K562 (cell line): Measurements from ENCODE around the gene BAIAP2. TPM values are rescaled to one million over a fixed set of nuclear protein-coding genes. Genes with fewer than 3 reads are reported as not detected.
A peak's percentile ranks its signal among the peaks of the same experiment; 100 is the strongest.

Experiments used
- ATAC-seq: fragments of 200-7000 bp; cut with Tn5 transposase; 3 replicates; pipeline ENCODE4 v1.9.1; 2020; ENCODE audit warnings: moderate library complexity
- BruUV-seq: library from RNA; stranded (reverse); fragments of 400-500 nt; replicated peaks from 2 replicates; lab custom pipeline; 2021; lab: Mats Ljungman, UMichigan
- CTCF ChIA-PET: fragments of 300-600 bp; formaldehyde crosslinking; extraction: SDS; loops from one replicate; lab custom pipeline; 2021; ENCODE audit warnings: low intra/inter-chr PET ratio; lab: Yijun Ruan, JAX
- POLR2A ChIA-PET: fragments of 300-600, 350-650 bp; sonication (Branson Sonifier 250); formaldehyde crosslinking; extraction: SDS; loops from one replicate; lab custom pipeline; 2021; ENCODE audit warnings: antibody characterized with exemption, inconsistent platforms; lab: Yijun Ruan, JAX
- DNase-seq, 4 experiments: peaks; one replicate each; pipeline versions ENCODE4 v3.0.0 to v3.0.0-alpha.2; 2011 to 2018; ENCODE audit warnings: low spot score in 3 of 4, mixed read lengths in 3 of 4; ENCODE audit errors: extremely low read depth in 1 of 4
- FAIRE-seq: peaks from 2 replicates; lab custom pipeline; 2011; peaks lifted over from hg19 to GRCh38; lab: Jason Lieb, UNC
- H2AFZ ChIP-seq: 2 replicates; pipeline ENCODE4 v1.6.0; 2011; ENCODE audit warnings: low read depth, low read length, control low read depth, inconsistent platforms
- H3K27ac ChIP-seq: fragments of 200-600 bp; 3 replicates; pipeline ENCODE4 v1.8.0; 2011; ENCODE audit warnings: low read depth, mild to moderate bottlenecking, control low read depth, inconsistent platforms, low read length, moderate library complexity, mixed read lengths; ENCODE audit errors: extremely low read depth
- H3K27me3 ChIP-seq, 2 experiments: fragments of 300-600 bp in 1 of 2; 2 replicates in 1 of 2; 3 replicates in 1 of 2; pipeline versions ENCODE4 v1.6.0 to v1.8.0; 2011; ENCODE audit warnings: inconsistent platforms in 2 of 2, low read length in 2 of 2, mild to moderate bottlenecking in 1 of 2, mixed read lengths in 1 of 2, moderate library complexity in 1 of 2; ENCODE audit not compliant: control insufficient read depth in 2 of 2, insufficient read depth in 2 of 2
- H3K36me3 ChIP-seq: fragments of 300-600 bp; 3 replicates; pipeline ENCODE4 v1.8.0; 2011; ENCODE audit warnings: mild to moderate bottlenecking, low read length, inconsistent platforms; ENCODE audit not compliant: control insufficient read depth, insufficient read depth
- H3K4me1 ChIP-seq, 2 experiments: fragments of 200-600 bp in 1 of 2; replicated peaks in 1 of 2; 2 replicates in 1 of 2; 3 replicates in 1 of 2; pipeline versions ENCODE4 v1.5.1 to v1.8.0; 2011; ENCODE audit warnings: inconsistent platforms in 2 of 2, low read length in 2 of 2, mild to moderate bottlenecking in 1 of 2, mixed read lengths in 1 of 2, moderate library complexity in 1 of 2; ENCODE audit not compliant: control insufficient read depth in 2 of 2, insufficient read depth in 2 of 2
- H3K4me2 ChIP-seq: 2 replicates; pipeline ENCODE4 v1.6.1; 2011; ENCODE audit warnings: low read length, control low read depth, inconsistent platforms, mixed read lengths; ENCODE audit not compliant: insufficient read depth
- H3K4me3 ChIP-seq: fragments of 200-600 bp; sonication (generic), shearing (Covaris generic); 2 replicates; pipeline ENCODE4 v1.5.1; 2016; ENCODE audit warnings: control low read depth, inconsistent platforms
- H3K79me2 ChIP-seq: fragments of 200-600 bp; 3 replicates; pipeline ENCODE4 v1.8.0; 2011; ENCODE audit warnings: low read length, inconsistent platforms; ENCODE audit not compliant: control insufficient read depth, insufficient read depth
- H3K9ac ChIP-seq, 2 experiments: 2 replicates each; pipeline versions ENCODE4 v1.6.0 to v1.6.1; 2011; ENCODE audit warnings: low read depth in 2 of 2, low read length in 2 of 2, control low read depth in 1 of 2, inconsistent platforms in 1 of 2, mild to moderate bottlenecking in 1 of 2, mixed read lengths in 1 of 2; ENCODE audit not compliant: insufficient read depth in 1 of 2
- H3K9me1 ChIP-seq: one replicate; pipeline ENCODE4 v1.6.0; 2011; ENCODE audit warnings: inconsistent platforms, mild to moderate bottlenecking, low read length, moderate library complexity; ENCODE audit not compliant: control insufficient read depth, insufficient read depth
- H3K9me3 ChIP-seq: replicated peaks from 2 replicates; pipeline ENCODE4 v1.5.1; 2011; ENCODE audit warnings: low read depth, low read length, inconsistent platforms; ENCODE audit not compliant: control insufficient read depth, insufficient read depth
- H4K20me1 ChIP-seq: replicated peaks from 2 replicates; pipeline ENCODE4 v1.6.1; 2011; ENCODE audit warnings: low read length, inconsistent platforms, mixed read lengths; ENCODE audit not compliant: control insufficient read depth, insufficient read depth
- DMBX1 ChIP-seq: fragments of 250-450 bp; sonication (Bioruptor Pico); IDR thresholded peaks from 2 replicates; pipeline ENCODE4 v1.8.0; 2022; ENCODE audit warnings: inconsistent platforms, mild to moderate bottlenecking, moderate library complexity, borderline replicate concordance
- ELF2 ChIP-seq: fragments of 250-450 bp; sonication (Bioruptor Pico); IDR thresholded peaks from 2 replicates; pipeline ENCODE4 v1.5.0; 2021; ENCODE audit warnings: mild to moderate bottlenecking
- ESRRA ChIP-seq: fragments of 450-650 bp; IDR thresholded peaks from 2 replicates; pipeline ENCODE4 v1.6.1; 2014; ENCODE audit warnings: low read depth, mild to moderate bottlenecking, moderate library complexity, borderline replicate concordance
- FUS ChIP-seq: fragments of 200-400 bp; formaldehyde crosslinking; optimal IDR thresholded peaks from 2 replicates; pipeline ENCODE3; 2017; ENCODE audit warnings: low read depth, low read length
- GATA2 ChIP-seq: sonication (generic); formaldehyde crosslinking; IDR thresholded peaks from 2 replicates; pipeline ENCODE4 v1.4.0; 2020; ENCODE audit warnings: mild to moderate bottlenecking, missing genetic modification reagents
- GATAD2A ChIP-seq: fragments of 450-650 bp; IDR thresholded peaks from 2 replicates; pipeline ENCODE4 v1.6.1; 2017
- HEY1 ChIP-seq: fragments of 250-450 bp; sonication (Bioruptor Pico); IDR thresholded peaks from 2 replicates; pipeline ENCODE4 v1.5.0; 2020; ENCODE audit warnings: mild to moderate bottlenecking, moderate library complexity, borderline replicate concordance
- HMG20B ChIP-seq: fragments of 250-450 bp; sonication (Bioruptor Pico); IDR thresholded peaks from 2 replicates; pipeline ENCODE4 v1.5.0; 2021; ENCODE audit warnings: mild to moderate bottlenecking
- MAX ChIP-seq: sonication (generic); formaldehyde crosslinking; IDR thresholded peaks from 2 replicates; pipeline ENCODE4 v1.9.0; 2022; ENCODE audit warnings: mild to moderate bottlenecking, missing genetic modification reagents
- MCM2 ChIP-seq: fragments of 450-650 bp; IDR thresholded peaks from 2 replicates; pipeline ENCODE4 v1.6.1; 2017; ENCODE audit warnings: low read depth, mild to moderate bottlenecking
- MEIS2 ChIP-seq: fragments of 450-650 bp; IDR thresholded peaks from 2 replicates; pipeline ENCODE4 v1.6.1; 2014; ENCODE audit warnings: mild to moderate bottlenecking; ENCODE audit not compliant: partially characterized antibody
- NR2C2 ChIP-seq, 2 experiments: fragments of 200-800 bp in 1 of 2; sonication (Bioruptor generic) in 1 of 2; sonication (generic) in 1 of 2; formaldehyde crosslinking in 1 of 2; IDR thresholded peaks; 2 replicates each; pipeline versions ENCODE4 v1.6.1 to v1.8.0; 2016 to 2022; ENCODE audit warnings: mild to moderate bottlenecking in 1 of 2, missing compliant biosample characterization in 1 of 2, missing genetic modification characterization in 1 of 2, missing genetic modification reagents in 1 of 2
- TEAD4 ChIP-seq, 2 experiments: sonication (generic) in 1 of 2; formaldehyde crosslinking in 1 of 2; IDR thresholded peaks; 2 replicates each; pipeline versions ENCODE4 v1.6.1 to v1.8.0; 2012 to 2022; ENCODE audit warnings: borderline replicate concordance in 1 of 2, inconsistent platforms in 1 of 2, low read length in 1 of 2, mild to moderate bottlenecking in 1 of 2, missing genetic modification reagents in 1 of 2
- VEZF1 ChIP-seq: fragments of 200-800 bp; sonication (Bioruptor generic); IDR thresholded peaks from 2 replicates; pipeline ENCODE4 v1.6.1; 2017; ENCODE audit warnings: missing genetic modification characterization, missing compliant biosample characterization
- YY1 ChIP-seq, 3 experiments: IDR thresholded peaks; 2 replicates each; pipeline ENCODE4 v1.6.1; 2011; ENCODE audit warnings: low read length in 2 of 3, mild to moderate bottlenecking in 2 of 3, moderate library complexity in 2 of 3, borderline replicate concordance in 1 of 3, control low read depth in 1 of 3, low read depth in 1 of 3; ENCODE audit not compliant: insufficient read depth in 3 of 3, insufficient replicate concordance in 2 of 3, control insufficient read depth in 1 of 3, insufficient read length in 1 of 3; ENCODE audit errors: extremely low read depth in 1 of 3
- ZNF830 ChIP-seq: fragments of 250-450 bp; sonication (Bioruptor Pico); IDR thresholded peaks from 2 replicates; pipeline ENCODE4 v1.5.0; 2021; ENCODE audit warnings: mild to moderate bottlenecking
- WGBS: fragments of 100-300 bp; shearing (Covaris generic); methylation state at CpG from one replicate; pipeline ENCODE4 v1.1.6; 2016; ENCODE audit warnings: low coverage, mixed read lengths; ENCODE audit not compliant: insufficient coverage; ENCODE audit errors: missing lambda C conversion rate; 5-methylcytosine and 5-hydroxymethylcytosine counted together
- in situ Hi-C: fragments of 300-500 bp; cut with MboI; formaldehyde crosslinking; loops from 4 replicates; pipeline ENCODE4 v1.15.0; 2018; ENCODE audit warnings: inconsistent platforms, mixed read lengths
- intact Hi-C: fragments of 100-400 bp; cut with micrococcal nuclease; formaldehyde crosslinking; loops from 2 replicates; pipeline ENCODE4 v1.14.2; 2022
- polyA plus RNA-seq, 8 experiments: library from polyadenylated mRNA; depleted of rRNA in 4 of 8; stranded (reverse) in 5 of 8; unstranded in 3 of 8; fragments of >200 nt; fragmentation: Nextera tagmentation in 2 of 8; fragmentation: Illumina TruSeq in 1 of 8; extraction: Ambion mirVana in 2 of 8; extraction: Trizol in 1 of 8; gene quantifications; 2 replicates each; pipeline versions ENCODE4 v1.2.1 to v1.2.3, GENCODE V29; 2011 to 2014; ENCODE audit warnings: inconsistent platforms in 1 of 8, missing spikeins in 1 of 8
- total RNA-seq, 7 experiments: library from RNA; depleted of rRNA in 6 of 7; stranded (reverse); fragments of >200 nt in 6 of 7; fragmentation: Illumina TruSeq in 2 of 7; extraction: Trizol in 2 of 7; gene quantifications; 2 replicates each; pipeline versions ENCODE4 v1.2.1 to v1.2.3, GENCODE V29; 2011 to 2021; ENCODE audit warnings: low replicate concordance in 1 of 7

BAIAP2 gene
- total and polyA plus RNA-seq, 9 of the 15 experiments (the other 6 are each of a cell fraction or from before 2014, with no cell fraction given), result 2.3 to 51.6 (median 18.4) TPM

- no peak for TF ChIP-seq VEZF1 (CRISPR knock-in tag)
These were observed 65.7 kb downstream of the BAIAP2 start (continued) for GRCh38 chr17:81100668-81101067.

GRCh38 chr17:81101614-81102306 lies 66.8 kb downstream of the BAIAP2 start:
- Histone ChIP-seq H4K20me1 (no peaks in the 10 kb centered on the region), H3K27me3 (no peaks in the 10 kb centered on the region), H3K4me3 (no peak overlapping the region), H2AFZ (no peak overlapping the region), H3K4me1 (peaks cover 20 to 90% of the 10 kb centered on the region in 2 experiments), H3K9me1 (no peaks in the 10 kb centered on the region), H3K9me3 (no peaks in the 10 kb centered on the region), H3K9ac (peak overlapping the region in 1 of 2 experiments; percentile 15; a peak in 1 of 4 replicates), H3K4me2 (no peak overlapping the region), H3K79me2 (no peaks in the 10 kb centered on the region), H3K36me3 (peaks cover 44% of the 10 kb centered on the region; the same call in 2 of the 3 replicates), H3K27ac (no peak overlapping the region)
- DNase-seq (peak; percentile 92 to 95 (median 94)), ATAC-seq (peak; percentile 92), FAIRE-seq (peak; percentile 95)
- POLR2A ChIA-PET, result interaction anchor here (0.6 to 1.3 kb wide), 3 partner anchors 19 to 103 kb away, joined by 4 read pairs; no protein-coding TSS in a partner anchor
- 37% methylated on average over 28 of the region's 33 CpGs for WGBS
- in situ Hi-C loops (no loop called here), intact Hi-C loops (loop anchor here (1.0 kb wide), 1 partner anchor 112 kb away; no protein-coding TSS in a partner anchor)
- no TSS peak for BruUV-seq
- CTCF ChIA-PET, result interaction anchor here (0.6 to 3.3 kb wide), 12 partner anchors 11 to 500 kb away, joined by 3 to 64 read pairs (median 4); partner anchors contain the start of gene CHMP6
- 0 out of 2 replicates have a peak, but pooled peaks have one; percentile 46 for TF ChIP-seq GATAD2A
- TF ChIP-seq FUS, result no peak
- TF ChIP-seq GATA2, result no peak
- TF ChIP-seq HEY1 (CRISPR knock-in tag), result no peak
- TF ChIP-seq MCM2, result no peak
- peak; percentile 83 for TF ChIP-seq MAX (CRISPR knock-in tag)
- TF ChIP-seq MEIS2, result peak; percentile 71
- TF ChIP-seq ELF2 (CRISPR knock-in tag), result no peak
- peak; percentile 95 for TF ChIP-seq NR2C2 (CRISPR knock-in tag; IDR thresholded peaks at IDR 0.05)
- peak; percentile 90 for TF ChIP-seq NR2C2 (tag; IDR thresholded peaks at IDR 0.05)
- no peak for TF ChIP-seq ZNF830 (CRISPR knock-in tag)
- TF ChIP-seq DMBX1 (CRISPR knock-in tag), result no peak
- 0 out of 2 replicates have a peak, but pooled peaks have one; percentile 13 for TF ChIP-seq TEAD4 (IDR thresholded peaks at IDR 0.05; ENCODE audit: low read length)
- no peak for TF ChIP-seq TEAD4 (CRISPR knock-in tag; IDR thresholded peaks at IDR 0.05; ENCODE audit: borderline replicate concordance)
- TF ChIP-seq ESRRA, result peak; percentile 91
- TF ChIP-seq YY1 (IDR thresholded peaks at IDR 0.05; ENCODE audit: borderline replicate concordance in 1 of 3, control insufficient read depth in 1 of 3, extremely low read depth in 1 of 3, insufficient read depth in 3 of 3, insufficient read length in 1 of 3, insufficient replicate concordance in 2 of 3, low read depth in 1 of 3, low read length in 2 of 3), result peak in 2 of 3 experiments; percentile 60 to 70
- TF ChIP-seq HMG20B (CRISPR knock-in tag), result no peak
